Endothelial cell of umbilical vein (primary cell): Measurements from ENCODE around the gene MTA2. TPM values are rescaled to one million over a fixed set of nuclear protein-coding genes. Genes with fewer than 3 reads are reported as not detected.
"Not testable (repeated sequence)": the region's sequence is repeated elsewhere in the genome, so short reads cannot be mapped to it uniquely, and the experiment has no call there.

Source experiments
- BruUV-seq: library from RNA; stranded (reverse); fragments of 400-500 nt; replicated peaks from 2 replicates; lab custom pipeline; 2021; lab: Mats Ljungman, UMichigan
- CTCF ChIA-PET: fragments of 300-600, 350-600 bp; sonication (Branson Sonifier 250); formaldehyde crosslinking; loops from one replicate; lab custom pipeline; 2021; ENCODE audit warnings: antibody characterized with exemption, inconsistent platforms; lab: Charles Lee
- POLR2A ChIA-PET: fragments of 300-600, 350-600 bp; sonication (Branson Sonifier 250); formaldehyde crosslinking; loops from one replicate; lab custom pipeline; 2021; ENCODE audit warnings: antibody characterized with exemption, inconsistent platforms; lab: Charles Lee
- DNase-seq: peaks from one replicate; pipeline ENCODE4 v3.0.0-alpha.2; 2011; ENCODE audit warnings: low read depth, low spot score
- FAIRE-seq: peaks from 2 replicates; lab custom pipeline; 2011; peaks lifted over from hg19 to GRCh38; lab: Jason Lieb, UNC
- H2AFZ ChIP-seq: 2 replicates; pipeline ENCODE4 v1.6.0; 2012; ENCODE audit warnings: low read depth, low read length, control low read depth, inconsistent platforms
- H3K27ac ChIP-seq: 2 replicates; pipeline ENCODE4 v1.5.1; 2011; ENCODE audit warnings: low read depth, mild to moderate bottlenecking, control low read depth, low read length, moderate library complexity; ENCODE audit not compliant: insufficient read depth
- H3K27me3 ChIP-seq, 2 experiments: 2 replicates each; pipeline versions ENCODE4 v1.6.0 to v1.6.1; 2011; ENCODE audit warnings: low read length in 2 of 2, mixed read lengths in 1 of 2; ENCODE audit not compliant: control insufficient read depth in 2 of 2, insufficient read depth in 2 of 2
- H3K36me3 ChIP-seq, 2 experiments: 2 replicates in 1 of 2; 3 replicates in 1 of 2; pipeline ENCODE4 v1.5.1; 2011; ENCODE audit warnings: low read length in 2 of 2, mild to moderate bottlenecking in 1 of 2, moderate library complexity in 1 of 2; ENCODE audit not compliant: control insufficient read depth in 2 of 2, insufficient read depth in 2 of 2; ENCODE audit errors: extremely low read depth in 1 of 2
- H3K4me1 ChIP-seq: 3 replicates; pipeline ENCODE4 v1.5.1; 2011; ENCODE audit warnings: mild to moderate bottlenecking, low read length; ENCODE audit not compliant: control insufficient read depth, insufficient read depth; ENCODE audit errors: extremely low read depth
- H3K4me2 ChIP-seq: 2 replicates; pipeline ENCODE4 v1.6.1; 2011; ENCODE audit warnings: low read length, control low read depth, mixed read lengths; ENCODE audit not compliant: insufficient read depth
- H3K4me3 ChIP-seq, 3 experiments: fragments of 200-600 bp in 1 of 3; sonication (generic), shearing (Covaris generic) in 1 of 3; replicated peaks in 1 of 3; 2 replicates each; pipeline ENCODE4 v1.5.1; 2011 to 2016; ENCODE audit warnings: control low read depth in 3 of 3, low read length in 3 of 3, mild to moderate bottlenecking in 2 of 3, inconsistent platforms in 1 of 3, low read depth in 1 of 3, moderate library complexity in 1 of 3; ENCODE audit not compliant: insufficient read depth in 1 of 3
- H3K79me2 ChIP-seq: 2 replicates; pipeline ENCODE4 v1.6.0; 2012; ENCODE audit warnings: low read length, inconsistent platforms; ENCODE audit not compliant: control insufficient read depth, insufficient read depth
- H3K9ac ChIP-seq: replicated peaks from 2 replicates; pipeline ENCODE3; 2011; ENCODE audit warnings: low read length, control low read depth; ENCODE audit not compliant: insufficient read depth; ENCODE audit errors: extremely low read depth
- H3K9me1 ChIP-seq: replicated peaks from 3 replicates; pipeline ENCODE4 v1.6.0; 2011; ENCODE audit warnings: mild to moderate bottlenecking, low read length; ENCODE audit not compliant: control insufficient read depth, insufficient read depth; ENCODE audit errors: extremely low read depth
- H3K9me3 ChIP-seq: replicated peaks from 2 replicates; pipeline ENCODE4 v1.5.1; 2012; ENCODE audit warnings: low read length, inconsistent platforms; ENCODE audit not compliant: control insufficient read depth, insufficient read depth
- H4K20me1 ChIP-seq: replicated peaks from 2 replicates; pipeline ENCODE3; 2011; ENCODE audit warnings: mild to moderate bottlenecking, low read length; ENCODE audit not compliant: control insufficient read depth, insufficient read depth; ENCODE audit errors: extremely low read depth
- EZH2 ChIP-seq: IDR thresholded peaks from 2 replicates; pipeline ENCODE4 v1.6.1; 2012; ENCODE audit warnings: borderline replicate concordance, low read depth, mild to moderate bottlenecking, moderate library complexity, low read length, inconsistent platforms; ENCODE audit not compliant: severe bottlenecking
- FOS ChIP-seq: IDR thresholded peaks from 2 replicates; pipeline ENCODE4 v1.6.1; 2011; ENCODE audit warnings: mild to moderate bottlenecking, low read length, moderate library complexity, borderline replicate concordance; ENCODE audit not compliant: insufficient read depth
- GATA2 ChIP-seq: IDR thresholded peaks from 2 replicates; pipeline ENCODE4 v1.7.0; 2011; ENCODE audit warnings: low read depth, mild to moderate bottlenecking, moderate library complexity, mixed read lengths, low read length; ENCODE audit not compliant: insufficient read length, insufficient read depth
- JUN ChIP-seq: IDR thresholded peaks from 2 replicates; pipeline ENCODE4 v1.6.1; 2011; ENCODE audit warnings: borderline replicate concordance, low read depth; ENCODE audit not compliant: insufficient read length, insufficient read depth
- MYC ChIP-seq: IDR thresholded peaks from one replicate; pipeline ENCODE4 v1.6.1; 2011; ENCODE audit warnings: mild to moderate bottlenecking, low read depth, low read length
- POLR2A ChIP-seq: IDR thresholded peaks from 2 replicates; pipeline ENCODE4 v1.6.1; 2012; ENCODE audit warnings: low read depth, mild to moderate bottlenecking, control low read depth, low read length
- POLR2AphosphoS5 ChIP-seq: IDR thresholded peaks from 2 replicates; pipeline ENCODE4 v1.6.1; 2012; ENCODE audit warnings: low read depth, mild to moderate bottlenecking, control low read depth, low read length, moderate library complexity; ENCODE audit not compliant: insufficient read depth
- dilution Hi-C: fragments of 300-500 bp; cut with MboI; formaldehyde crosslinking; loops from one replicate; pipeline ENCODE4 v1.15.0; 2019; ENCODE audit warnings: low sequenced_read_pairs; ENCODE audit not compliant: extremely low pct_ligation_motif_present
- intact Hi-C: fragments of 100-400 bp; cut with micrococcal nuclease; formaldehyde crosslinking; loops from one replicate; pipeline ENCODE4 v1.10.0; 2022
- polyA plus RNA-seq, 4 experiments: library from polyadenylated mRNA; depleted of rRNA in 3 of 4; stranded (reverse) in 3 of 4; unstranded in 1 of 4; fragments of >200 nt; gene quantifications; 2 replicates each; pipeline versions ENCODE4 v1.2.1 to v1.2.3, GENCODE V29; 2011 to 2012; ENCODE audit warnings: missing spikeins in 1 of 4
- total RNA-seq: library from RNA; stranded (reverse); gene quantifications from 2 replicates; pipeline ENCODE4 v1.2.3, GENCODE V29; 2021
- TF ChIP-seq, protein P1 (sequence below): IDR thresholded peaks from 2 replicates; pipeline ENCODE4 v1.6.1; 2011; ENCODE audit not compliant: insufficient read depth, insufficient read length

Gene MTA2
- total and polyA plus RNA-seq, 2 donors (not counting 3 experiments of a cell fraction or from before 2014, with no cell fraction given), result 40.4 to 166 TPM

DNA sequence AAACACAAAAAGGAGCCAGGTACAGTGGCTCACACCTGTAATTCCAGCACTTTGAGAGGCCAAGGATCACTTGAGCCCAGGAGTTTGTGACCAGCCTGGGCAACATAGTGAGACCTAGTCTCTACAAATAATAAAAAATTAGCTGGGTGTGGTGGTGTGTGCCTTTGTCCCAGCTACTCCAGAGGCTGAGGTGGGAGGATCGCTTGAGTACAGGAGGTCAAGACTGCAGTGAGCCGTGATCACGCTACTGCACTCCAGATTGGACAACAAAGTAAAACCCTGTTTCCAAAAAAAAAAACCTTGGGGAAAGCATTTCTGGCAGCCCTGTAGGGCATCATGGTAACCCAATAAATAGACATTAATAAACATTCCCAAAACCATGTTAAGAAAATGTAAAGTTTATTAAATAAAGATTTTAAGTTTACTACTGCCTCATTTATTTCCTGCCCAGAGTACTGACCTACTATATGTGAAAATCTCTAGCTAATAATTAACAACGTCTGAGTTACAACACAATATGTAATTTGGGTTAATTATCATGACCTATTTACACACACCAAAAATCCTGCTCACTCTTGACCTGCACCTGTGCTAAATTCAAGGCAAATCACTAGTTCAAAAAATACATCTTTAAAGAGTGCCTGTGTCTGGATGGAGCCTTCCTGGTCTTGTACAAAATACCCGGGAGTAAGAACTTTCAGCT lies 36.4 kb downstream of the MTA2 start:
- Histone ChIP-seq H4K20me1 (peaks cover 8% of the 10 kb centered on the region), H3K4me2 (no peak overlapping the region), H3K79me2 (peaks cover 61% of the 10 kb centered on the region), H3K9me1 (no peaks in the 10 kb centered on the region), H3K4me3 (no peak overlapping the region), H3K4me1 (peaks cover 11% of the 10 kb centered on the region), H3K9me3 (no peaks in the 10 kb centered on the region), H3K9ac (no peak overlapping the region), H3K27ac (no peak overlapping the region), H3K27me3 (no peaks in the 10 kb centered on the region), H3K36me3 (peaks cover 28 to 34% of the 10 kb centered on the region in 2 experiments), H2AFZ (no peak overlapping the region)
- ChIA-PET POLR2A (interaction anchor here (1.6 kb wide), 1 partner anchor 9 kb away, joined by 5 read pairs; the partner anchor contains the start of gene EEF1G), CTCF (interaction anchor here (5.9 to 15.7 kb wide), 2 partner anchors 22 to 141 kb away, joined by 33 to 376 read pairs; partner anchors contain the start of gene AHNAK)
- peak; percentile 43 for FAIRE-seq
- dilution Hi-C loops (no loop called here), intact Hi-C loops (no loop called here)
- TF ChIP-seq JUN (no peak), FOS (no peak), EZH2 (no peak), GATA2 (no peak), POLR2A (no peak), MYC (no peak), POLR2AphosphoS5 (no peak)
- TF ChIP-seq, protein P1, sequence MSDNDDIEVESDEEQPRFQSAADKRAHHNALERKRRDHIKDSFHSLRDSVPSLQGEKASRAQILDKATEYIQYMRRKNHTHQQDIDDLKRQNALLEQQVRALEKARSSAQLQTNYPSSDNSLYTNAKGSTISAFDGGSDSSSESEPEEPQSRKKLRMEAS, result no peak
- BruUV-seq, result no TSS peak
- DNase-seq, result no peak

- CTCF ChIA-PET, result interaction anchor here (0.8 to 15.7 kb wide), 11 partner anchors 8 to 167 kb away, joined by 3 to 376 read pairs (median 8); partner anchors contain the start of genes AHNAK and TUT1
- H3K9me1 ChIP-seq, H3K9me3 ChIP-seq, H3K4me3 ChIP-seq, BruUV-seq, H2AFZ ChIP-seq, dilution Hi-C loops, H3K9ac ChIP-seq, FAIRE-seq, H3K27ac ChIP-seq, DNase-seq, intact Hi-C loops, H3K4me2 ChIP-seq, H3K27me3 ChIP-seq, H4K20me1 ChIP-seq: not testable (repeated sequence)
- POLR2A ChIA-PET, result interaction anchor here (0.7 kb wide), 1 partner anchor 130 kb away, joined by 5 read pairs; no protein-coding TSS in a partner anchor
- Histone ChIP-seq H3K79me2 (peaks cover 43% of the 10 kb centered on the region), H3K36me3 (peaks cover 30 to 35% of the 10 kb centered on the region in 2 experiments), H3K4me1 (peaks cover 22% of the 10 kb centered on the region)
Measured at GRCh38 chr11:62561677-62562230, 39.9 kb downstream of the MTA2 start.
